GM19023 (cell line): ENCODE measurements around the gene XPA.
"Not testable (repeated sequence)": the region's sequence is repeated elsewhere in the genome, so short reads cannot be mapped to it uniquely, and the experiment has no call there.

Experiments
- ATAC-seq: cut with Tn5 transposase; IDR thresholded peaks from one replicate; pipeline ENCODE4 v1.9.1; 2021; ENCODE audit warnings: mild to moderate bottlenecking, moderate library complexity; ENCODE audit not compliant: unreplicated experiment

The XPA gene

DNA sequence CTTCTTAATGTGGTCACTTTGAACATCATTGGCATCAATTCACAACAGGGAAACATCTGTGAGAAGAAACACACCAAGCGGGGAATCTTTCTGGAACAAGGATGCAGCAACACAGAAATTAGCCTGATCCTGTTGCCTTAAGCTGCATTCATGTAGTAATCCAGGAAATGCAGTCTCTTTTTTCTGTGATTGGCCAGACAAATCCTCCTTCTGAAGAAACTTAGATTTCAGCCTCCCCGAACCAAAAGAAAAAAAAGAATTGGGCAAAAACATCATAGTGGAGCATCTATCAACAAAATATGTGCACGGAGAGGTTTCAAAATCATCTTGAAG lies 7.2 kb upstream of the XPA start:
- no peak for ATAC-seq

DNA sequence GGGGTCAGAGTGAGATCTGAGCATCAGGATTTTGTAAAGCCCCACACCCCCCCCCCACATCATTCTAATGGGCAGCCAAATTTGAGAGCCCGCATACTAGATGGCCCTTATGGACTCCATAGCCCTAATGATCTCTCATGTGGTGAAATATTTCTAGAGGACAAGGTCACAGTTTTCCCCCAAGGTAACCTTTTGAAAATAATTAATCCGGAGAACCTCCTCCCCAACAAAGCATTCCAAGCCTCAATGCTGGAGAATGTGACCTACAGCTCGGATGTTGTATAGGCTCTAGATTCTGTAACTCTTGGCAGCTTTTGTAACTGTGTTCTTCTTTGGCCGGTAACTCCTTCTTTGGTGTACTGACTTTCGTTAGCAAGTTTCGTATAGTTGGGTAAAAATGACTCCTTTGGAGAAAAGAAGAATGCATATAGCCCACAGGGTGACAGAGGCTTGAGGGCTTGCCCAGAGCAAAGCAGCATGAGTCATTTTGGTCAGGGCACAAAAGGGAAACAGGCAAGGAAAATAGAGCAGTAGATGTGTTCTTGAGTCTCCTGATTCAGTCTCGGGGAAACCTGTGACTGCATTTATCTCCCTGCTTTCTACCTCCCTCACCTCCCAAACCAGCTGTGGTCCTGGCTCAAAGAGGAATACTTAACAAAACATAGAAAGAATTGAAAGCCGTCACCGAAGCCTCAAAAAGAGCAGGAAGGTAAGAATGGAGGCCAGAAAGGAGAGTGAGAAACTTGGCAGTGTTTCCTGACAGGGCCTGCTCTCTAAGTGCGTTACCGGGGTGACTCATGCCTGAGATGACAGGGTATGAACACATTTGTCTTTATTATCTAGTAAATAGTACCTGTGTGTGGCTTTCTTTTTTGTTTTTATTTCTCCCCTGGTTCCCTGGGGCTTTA lies 6.6 kb upstream of the XPA start:
- no peak for ATAC-seq

GRCh38 chr9:97699824-97700223 lies 2.7 kb upstream of the XPA start:
- not testable (repeated sequence) for ATAC-seq

GRCh38 chr9:97699281-97699680 lies 2.1 kb upstream of the XPA start:
- not testable (repeated sequence) for ATAC-seq

DNA sequence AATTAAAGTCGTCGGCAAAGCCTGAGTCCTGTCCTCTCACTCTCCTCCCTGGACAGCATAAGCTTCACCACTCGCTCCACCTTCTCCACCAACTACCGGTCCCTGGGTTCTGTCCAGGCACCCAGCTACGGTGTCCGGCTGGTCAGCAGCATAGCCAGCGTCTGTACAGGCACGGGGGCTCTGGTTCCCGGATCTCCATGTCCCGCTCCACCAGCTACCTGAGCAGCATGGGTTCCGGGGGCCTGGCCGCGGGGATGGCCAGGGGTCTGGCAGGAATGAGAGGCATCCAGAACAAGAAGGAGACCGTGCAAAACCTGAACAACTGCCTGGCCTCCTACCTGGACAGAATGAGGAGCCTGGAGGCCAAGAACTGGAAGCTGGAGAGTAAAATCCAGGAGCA lies 1.7 kb upstream of the XPA start:
- ATAC-seq, result no peak

GRCh38 chr9:97697837-97698236 lies 697 bp upstream of the XPA start:
- ATAC-seq, result no peak

GRCh38 chr9:97695995-97696802 lies 941 bp downstream of the XPA start:
- ATAC-seq, result no peak

- ATAC-seq, result no peak
Measured at GRCh38 chr9:97695390-97695789, 1.8 kb downstream of the XPA start.

DNA sequence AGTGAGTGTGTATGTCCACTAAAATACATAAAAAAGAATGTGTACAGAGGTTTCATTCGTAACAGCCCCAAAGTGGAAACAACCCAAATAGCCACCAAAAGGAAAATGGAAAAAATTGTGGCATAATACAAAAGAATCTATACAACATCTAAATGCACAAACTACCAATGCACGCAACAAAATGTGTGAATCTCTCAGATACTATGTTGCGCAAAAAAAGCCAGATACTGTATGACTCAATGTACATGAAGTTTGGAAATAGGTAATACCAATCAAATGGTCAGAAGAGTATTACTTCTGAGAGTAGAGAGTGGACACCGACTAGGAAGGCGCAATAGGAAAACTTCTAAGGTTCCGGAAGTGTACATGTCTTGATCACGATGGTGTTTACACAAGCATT lies 2.4 kb downstream of the XPA start:
- ATAC-seq, result no peak

GRCh38 chr9:97689401-97690180 lies 7.5 kb downstream of the XPA start:
- ATAC-seq, result no peak

- no peak for ATAC-seq
Measured at GRCh38 chr9:97688654-97689053, 8.5 kb downstream of the XPA start.

DNA sequence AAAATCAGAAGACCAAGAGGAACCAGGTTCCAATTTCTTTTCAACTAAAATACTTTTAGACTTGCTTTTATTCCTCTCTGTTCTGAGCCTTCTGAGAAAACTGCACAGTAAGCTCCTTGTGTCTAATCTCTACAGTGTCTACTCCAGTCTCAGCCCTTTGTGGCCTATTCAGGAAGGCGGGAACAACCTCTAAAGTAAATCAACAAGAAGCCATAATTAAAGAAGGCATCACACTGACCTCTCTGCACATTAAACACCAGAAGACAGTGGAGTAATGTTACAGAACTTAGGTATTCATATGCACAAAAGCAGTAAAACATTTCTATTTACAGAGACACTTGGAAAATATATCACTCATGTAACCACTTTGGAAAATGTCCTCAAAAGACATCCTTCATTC lies 14.9 kb downstream of the XPA start:
- ATAC-seq, result no peak

GRCh38 chr9:97675655-97676054 lies 21.5 kb downstream of the XPA start:
- no peak for ATAC-seq

DNA sequence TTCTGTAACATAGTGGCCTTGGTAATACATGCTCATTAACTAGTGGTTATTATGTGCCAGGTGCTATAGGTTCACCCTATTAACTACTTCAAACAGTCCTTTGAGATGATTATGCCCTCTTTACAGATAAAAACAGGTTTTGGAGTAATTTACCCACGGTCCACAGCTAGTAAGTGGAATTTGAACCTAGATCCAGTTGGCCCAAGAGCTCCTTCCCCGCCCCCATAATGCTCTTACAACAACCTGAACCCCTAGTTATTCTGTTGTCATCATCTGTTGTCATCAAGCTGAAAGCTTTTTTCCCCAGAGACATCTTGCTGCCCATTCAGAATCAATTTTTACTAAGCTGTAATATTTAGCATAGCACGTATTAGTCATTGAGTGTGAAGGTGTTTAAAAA lies 23.2 kb downstream of the XPA start:
- ATAC-seq, result no peak

DNA sequence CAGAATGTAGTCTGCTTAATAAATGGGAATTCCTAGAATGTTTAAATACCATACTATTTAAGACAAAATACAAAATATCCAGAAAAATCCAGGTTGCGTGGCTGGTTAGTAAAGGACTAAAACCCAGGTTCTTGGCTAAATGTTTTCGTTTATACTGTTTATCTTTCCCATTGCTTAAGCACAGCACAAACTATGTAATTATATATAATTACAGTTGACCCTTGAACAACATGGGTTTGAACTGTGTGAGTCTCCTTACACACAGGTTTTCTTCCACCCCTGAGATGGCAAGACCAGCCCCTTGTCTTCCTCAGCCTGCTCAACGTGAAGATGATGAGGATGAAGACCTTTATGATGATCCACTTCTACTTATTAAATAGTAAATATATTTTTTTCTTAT lies 24.7 kb downstream of the XPA start:
- ATAC-seq, result no peak

- ATAC-seq, result no peak
Measured at GRCh38 chr9:97670586-97670985, 26.6 kb downstream of the XPA start.

GRCh38 chr9:97668485-97668884 lies 28.7 kb downstream of the XPA start:
- ATAC-seq, result no peak

DNA sequence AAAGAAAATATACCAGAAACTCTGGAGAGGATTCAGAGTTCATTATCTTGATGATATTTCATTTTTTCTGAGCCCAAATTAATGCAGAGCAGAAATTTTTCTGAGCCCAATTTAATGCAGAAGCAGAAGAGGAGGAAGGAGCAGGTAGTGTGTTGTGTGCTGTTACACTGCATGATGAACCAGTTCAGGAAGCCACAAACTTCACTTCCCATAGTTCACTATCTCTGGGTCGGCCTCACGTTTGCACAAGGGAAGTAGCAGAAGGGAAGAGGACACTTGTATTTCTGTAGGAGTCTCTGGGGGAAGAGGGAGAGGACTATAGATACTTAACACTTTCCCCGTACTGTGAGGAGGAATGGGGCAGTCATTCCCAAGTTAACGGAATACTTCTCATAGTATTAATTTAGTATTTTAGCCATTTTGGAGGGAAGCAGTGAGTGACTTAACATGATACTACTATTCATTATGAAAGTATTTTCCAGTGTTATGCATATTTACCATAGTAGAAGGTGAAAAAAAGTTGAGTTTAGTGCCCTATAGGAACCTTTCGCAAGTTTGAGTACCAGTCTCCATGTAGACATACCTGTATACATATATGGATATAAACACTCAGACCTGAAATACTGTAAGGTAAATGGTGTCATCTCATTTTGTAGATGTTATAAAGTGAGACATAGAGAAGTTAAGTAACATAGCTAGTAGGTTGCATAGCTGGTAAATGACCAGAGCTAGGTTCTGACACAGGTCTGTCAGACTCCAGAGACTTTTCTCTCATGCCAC lies 30.0 kb downstream of the XPA start:
- ATAC-seq, result no peak

- ATAC-seq, result no peak
Measured at GRCh38 chr9:97665742-97666141, 31.4 kb downstream of the XPA start.

DNA sequence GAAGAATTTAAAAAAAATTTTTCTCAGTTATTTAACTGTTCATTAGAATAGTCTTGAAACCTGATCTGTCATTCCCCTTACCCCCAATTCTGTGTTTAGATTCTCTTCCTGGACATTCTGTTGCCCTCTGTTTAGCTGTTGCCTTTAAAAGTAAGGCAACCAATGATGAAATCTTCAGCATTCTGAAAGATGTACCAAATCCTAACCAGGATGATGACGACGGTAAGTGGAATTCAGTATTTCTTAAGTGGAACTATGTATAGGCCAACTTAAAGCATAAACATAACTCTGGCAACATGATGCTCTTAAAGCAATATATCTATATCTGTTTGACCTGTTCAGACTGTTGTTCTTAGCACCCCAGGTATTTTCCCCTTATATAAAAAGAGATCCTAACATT lies 36.3 kb downstream of the XPA start:
- no peak for ATAC-seq

- ATAC-seq, result no peak
Measured at GRCh38 chr9:97660340-97660739, 36.8 kb downstream of the XPA start.
